GM12872 (cell line): Measurements from ENCODE around the gene UFSP2.

Experiments
- TF ChIP-seq, protein P1 (sequence below): IDR thresholded peaks from 3 replicates; pipeline ENCODE4 v1.5.1; 2011; ENCODE audit warnings: low read depth, mild to moderate bottlenecking, low read length, moderate library complexity; ENCODE audit not compliant: insufficient read depth

The UFSP2 gene

DNA sequence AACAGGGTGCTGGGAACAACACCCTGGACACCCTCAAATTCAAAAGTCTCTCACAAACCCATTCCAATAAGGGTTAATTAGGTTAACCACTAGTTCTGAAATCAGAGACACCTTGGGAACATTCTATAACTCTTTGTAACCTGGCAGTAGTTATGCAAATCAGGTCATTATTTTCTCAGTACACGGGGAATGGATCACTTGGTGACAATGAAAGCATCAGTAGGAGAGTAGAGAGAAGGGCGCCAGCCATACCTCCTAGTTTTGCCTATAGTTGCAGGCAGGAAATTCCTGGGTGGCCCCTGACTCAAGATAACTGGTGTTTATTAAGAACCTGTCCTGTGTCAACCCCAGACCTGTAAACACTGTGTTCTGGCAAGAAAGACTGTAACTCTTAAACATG lies 43.2 kb upstream of the UFSP2 start:
- TF ChIP-seq, protein P1, sequence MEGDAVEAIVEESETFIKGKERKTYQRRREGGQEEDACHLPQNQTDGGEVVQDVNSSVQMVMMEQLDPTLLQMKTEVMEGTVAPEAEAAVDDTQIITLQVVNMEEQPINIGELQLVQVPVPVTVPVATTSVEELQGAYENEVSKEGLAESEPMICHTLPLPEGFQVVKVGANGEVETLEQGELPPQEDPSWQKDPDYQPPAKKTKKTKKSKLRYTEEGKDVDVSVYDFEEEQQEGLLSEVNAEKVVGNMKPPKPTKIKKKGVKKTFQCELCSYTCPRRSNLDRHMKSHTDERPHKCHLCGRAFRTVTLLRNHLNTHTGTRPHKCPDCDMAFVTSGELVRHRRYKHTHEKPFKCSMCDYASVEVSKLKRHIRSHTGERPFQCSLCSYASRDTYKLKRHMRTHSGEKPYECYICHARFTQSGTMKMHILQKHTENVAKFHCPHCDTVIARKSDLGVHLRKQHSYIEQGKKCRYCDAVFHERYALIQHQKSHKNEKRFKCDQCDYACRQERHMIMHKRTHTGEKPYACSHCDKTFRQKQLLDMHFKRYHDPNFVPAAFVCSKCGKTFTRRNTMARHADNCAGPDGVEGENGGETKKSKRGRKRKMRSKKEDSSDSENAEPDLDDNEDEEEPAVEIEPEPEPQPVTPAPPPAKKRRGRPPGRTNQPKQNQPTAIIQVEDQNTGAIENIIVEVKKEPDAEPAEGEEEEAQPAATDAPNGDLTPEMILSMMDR = no peak

DNA sequence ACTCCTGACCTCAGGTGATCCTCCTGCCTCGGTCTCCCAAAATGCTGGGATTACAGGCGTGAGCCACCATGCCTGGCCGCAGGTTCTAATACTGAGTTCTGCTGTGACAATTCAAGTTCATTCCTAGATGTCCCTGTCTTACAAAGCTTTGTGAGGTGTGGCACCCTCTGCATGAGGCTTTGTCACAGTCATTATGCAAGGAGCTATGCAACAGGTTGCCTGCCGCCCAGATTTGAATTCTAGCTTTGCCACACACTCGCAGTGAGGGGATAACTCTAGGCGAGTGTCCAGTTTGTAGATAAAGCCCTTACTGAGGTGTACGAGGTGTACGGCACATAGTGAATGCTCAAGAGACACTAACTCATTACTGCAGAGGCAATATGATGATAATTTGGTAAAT lies 42.2 kb upstream of the UFSP2 start:
- TF ChIP-seq, protein P1 = no peak

DNA sequence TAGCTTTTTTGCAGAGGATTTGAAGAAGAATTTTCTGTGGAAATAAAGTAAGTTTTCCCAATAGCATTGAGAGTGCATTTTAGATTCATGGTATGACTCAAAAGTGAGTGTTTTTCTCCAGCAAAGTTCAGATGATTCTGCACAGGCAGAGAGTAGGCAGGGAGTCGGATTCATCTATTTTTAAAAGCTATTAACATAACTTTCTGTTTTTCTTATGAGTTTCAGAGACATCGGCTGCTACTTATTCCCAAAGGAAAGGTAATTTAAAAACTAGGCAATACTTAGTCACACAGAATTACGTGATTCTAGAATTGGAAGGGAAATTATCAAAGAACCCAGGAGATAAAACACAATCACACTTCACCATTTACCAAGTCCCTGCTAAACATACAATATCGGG lies 41.3 kb upstream of the UFSP2 start:
- TF ChIP-seq, protein P1 = no peak

DNA sequence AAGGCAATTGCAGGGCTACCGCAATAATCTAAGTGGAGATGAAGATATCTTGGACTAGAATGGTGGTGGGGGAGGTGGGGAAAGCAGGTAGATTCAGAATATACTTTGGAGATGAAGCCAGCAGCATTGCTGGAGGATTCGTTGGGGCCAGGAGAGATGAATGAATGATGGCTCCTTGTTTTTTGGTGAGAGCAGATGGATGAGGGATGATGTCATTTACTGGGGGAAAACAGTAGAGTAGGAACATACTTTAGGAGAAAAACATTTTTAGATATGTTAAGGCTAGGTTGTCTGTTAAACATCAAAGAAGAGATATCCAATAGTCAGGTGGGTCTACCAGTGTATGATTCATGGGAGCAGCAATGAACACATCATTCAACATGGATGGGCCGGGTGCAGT lies 39.9 kb upstream of the UFSP2 start:
- TF ChIP-seq, protein P1 = no peak

- TF ChIP-seq, protein P1 = no peak
Observed at GRCh38 chr4:185464887-185465286, 39.1 kb upstream of the UFSP2 start.

GRCh38 chr4:185464183-185464582 lies 38.4 kb upstream of the UFSP2 start:
- TF ChIP-seq, protein P1 = no peak

- TF ChIP-seq, protein P1 = no peak
Observed at GRCh38 chr4:185463541-185463940, 37.8 kb upstream of the UFSP2 start.

GRCh38 chr4:185461565-185461964 lies 35.8 kb upstream of the UFSP2 start:
- TF ChIP-seq, protein P1 = no peak
